Mammary epithelial cell (primary cell): ENCODE results near the gene CHCHD10.

ENCODE experiments used
- EZH2 ChIP-seq: IDR thresholded peaks from 2 replicates; pipeline ENCODE4 v1.6.1; 2012; ENCODE audit warnings: low read length, inconsistent platforms, borderline replicate concordance
- TF ChIP-seq, protein P1 (sequence below), 2 donors: IDR thresholded peaks in 1 of 2; conservative IDR thresholded peaks in 1 of 2; 2 replicates each; pipeline ENCODE4 v1.5.1; 2011 to 2012; ENCODE audit warnings: inconsistent platforms in 2 of 2, low read length in 2 of 2, mild to moderate bottlenecking in 2 of 2, control low read depth in 1 of 2, low read depth in 1 of 2; ENCODE audit not compliant: insufficient read depth in 1 of 2; ENCODE audit errors: extremely low read depth in 1 of 2

DNA sequence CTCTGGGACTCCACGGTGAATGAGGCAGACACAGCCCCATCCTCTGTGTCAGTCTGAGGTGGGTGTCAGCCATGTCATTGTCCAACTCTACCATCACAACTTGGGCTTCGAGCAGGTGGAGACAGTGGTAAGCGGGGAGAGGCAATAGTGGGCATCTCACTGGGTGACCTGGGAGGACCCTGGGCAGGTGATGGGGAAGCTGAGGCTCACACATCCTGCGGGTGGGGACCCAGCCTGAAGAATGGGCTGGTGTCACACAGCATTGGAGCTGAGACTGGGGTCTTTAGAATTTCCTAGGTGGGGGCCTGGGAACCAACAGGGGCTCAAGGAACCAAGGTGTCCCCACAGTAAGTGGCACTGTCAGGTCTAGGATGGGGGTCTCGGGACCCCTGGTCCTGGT is 12.0 kb upstream of the CHCHD10 start:
- TF ChIP-seq, protein P1, sequence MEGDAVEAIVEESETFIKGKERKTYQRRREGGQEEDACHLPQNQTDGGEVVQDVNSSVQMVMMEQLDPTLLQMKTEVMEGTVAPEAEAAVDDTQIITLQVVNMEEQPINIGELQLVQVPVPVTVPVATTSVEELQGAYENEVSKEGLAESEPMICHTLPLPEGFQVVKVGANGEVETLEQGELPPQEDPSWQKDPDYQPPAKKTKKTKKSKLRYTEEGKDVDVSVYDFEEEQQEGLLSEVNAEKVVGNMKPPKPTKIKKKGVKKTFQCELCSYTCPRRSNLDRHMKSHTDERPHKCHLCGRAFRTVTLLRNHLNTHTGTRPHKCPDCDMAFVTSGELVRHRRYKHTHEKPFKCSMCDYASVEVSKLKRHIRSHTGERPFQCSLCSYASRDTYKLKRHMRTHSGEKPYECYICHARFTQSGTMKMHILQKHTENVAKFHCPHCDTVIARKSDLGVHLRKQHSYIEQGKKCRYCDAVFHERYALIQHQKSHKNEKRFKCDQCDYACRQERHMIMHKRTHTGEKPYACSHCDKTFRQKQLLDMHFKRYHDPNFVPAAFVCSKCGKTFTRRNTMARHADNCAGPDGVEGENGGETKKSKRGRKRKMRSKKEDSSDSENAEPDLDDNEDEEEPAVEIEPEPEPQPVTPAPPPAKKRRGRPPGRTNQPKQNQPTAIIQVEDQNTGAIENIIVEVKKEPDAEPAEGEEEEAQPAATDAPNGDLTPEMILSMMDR (conservative IDR thresholded peaks at IDR 0.05 in 1 of 2, IDR thresholded peaks at IDR 0.05 in 1 of 2; ENCODE audit: extremely low read depth in 1 of 2, insufficient read depth in 1 of 2, low read depth in 1 of 2, low read length in 2 of 2): no peak
- TF ChIP-seq EZH2: no peak
